HepG2 (cell line): Measurements from ENCODE around the gene CA7. TPM values are rescaled to one million over a fixed set of nuclear protein-coding genes. Genes with fewer than 3 reads are reported as not detected.

Experiments used
- CENPX ChIP-seq: sonication (generic); formaldehyde crosslinking; IDR thresholded peaks from 2 replicates; pipeline ENCODE4 v1.9.0; 2021; ENCODE audit warnings: mild to moderate bottlenecking, missing genetic modification reagents, moderate library complexity
- GFI1 ChIP-seq: sonication (generic); formaldehyde crosslinking; IDR thresholded peaks from 2 replicates; pipeline ENCODE4 v1.5.0; 2020; ENCODE audit warnings: missing genetic modification reagents, mild to moderate bottlenecking, borderline replicate concordance
- HES4 ChIP-seq: sonication (generic); formaldehyde crosslinking; IDR thresholded peaks from 2 replicates; pipeline ENCODE4 v1.9.0; 2021; ENCODE audit warnings: mild to moderate bottlenecking, missing genetic modification reagents, borderline replicate concordance
- HMG20B ChIP-seq: conservative IDR thresholded peaks from 2 replicates; pipeline ENCODE4 v1.6.1; 2016; ENCODE audit warnings: missing genetic modification reagents, missing compliant biosample characterization
- HNF4A ChIP-seq: sonication (generic); formaldehyde crosslinking; IDR thresholded peaks from 2 replicates; pipeline ENCODE4 v1.4.0; 2020; ENCODE audit warnings: missing genetic modification reagents
- HNRNPLL ChIP-seq: fragments of 200-400 bp; formaldehyde crosslinking; IDR thresholded peaks from 2 replicates; pipeline ENCODE4 v1.6.1; 2017; ENCODE audit warnings: mild to moderate bottlenecking, low read depth, low read length; ENCODE audit not compliant: poor library complexity, severe bottlenecking
- MTA1 ChIP-seq: sonication (generic); formaldehyde crosslinking; IDR thresholded peaks from 2 replicates; pipeline ENCODE4 v1.4.0; 2020; ENCODE audit warnings: missing genetic modification reagents, mild to moderate bottlenecking, borderline replicate concordance
- PPARG ChIP-seq: conservative IDR thresholded peaks from 2 replicates; pipeline ENCODE4 v1.6.1; 2016; ENCODE audit warnings: missing biosample characterization, missing genetic modification reagents
- PRDM4 ChIP-seq: sonication (generic); formaldehyde crosslinking; IDR thresholded peaks from 2 replicates; pipeline ENCODE4 v1.9.0; 2021; ENCODE audit warnings: missing genetic modification reagents, borderline replicate concordance
- RBFOX2 ChIP-seq: fragments of 200-400 bp; formaldehyde crosslinking; IDR thresholded peaks from 2 replicates; pipeline ENCODE4 v1.6.1; 2017; ENCODE audit warnings: low read depth, mild to moderate bottlenecking, low read length
- SOX13 ChIP-seq, 3 experiments: fragments of 450-650 bp in 1 of 3; sonication (generic) in 1 of 3; formaldehyde crosslinking in 1 of 3; IDR thresholded peaks in 2 of 3; conservative IDR thresholded peaks in 1 of 3; 2 replicates each; pipeline versions ENCODE4 v1.5.0 to v1.6.1; 2016 to 2020; ENCODE audit warnings: antibody characterized with exemption in 1 of 3, mild to moderate bottlenecking in 1 of 3, missing compliant biosample characterization in 1 of 3, missing genetic modification reagents in 1 of 3, moderate library complexity in 1 of 3
- SRF ChIP-seq: IDR thresholded peaks from 2 replicates; pipeline ENCODE4 v1.6.1; 2011; ENCODE audit warnings: mild to moderate bottlenecking, low read depth, low read length, moderate library complexity
- SRSF1 ChIP-seq: fragments of 200-400 bp; formaldehyde crosslinking; optimal IDR thresholded peaks from 2 replicates; pipeline ENCODE3; 2017; ENCODE audit warnings: mild to moderate bottlenecking, low read depth, low read length, moderate library complexity
- TEAD3 ChIP-seq: optimal IDR thresholded peaks from 2 replicates; pipeline ENCODE3; 2016; ENCODE audit warnings: borderline replicate concordance
- ZNF335 ChIP-seq: sonication (generic); formaldehyde crosslinking; IDR thresholded peaks from 2 replicates; pipeline ENCODE4 v1.4.0; 2020; ENCODE audit warnings: missing genetic modification reagents
- ZNF383 ChIP-seq: sonication (generic); formaldehyde crosslinking; IDR thresholded peaks from 2 replicates; pipeline ENCODE4 v1.4.0; 2020; ENCODE audit warnings: missing genetic modification reagents, mild to moderate bottlenecking, borderline replicate concordance
- ZNF709 ChIP-seq: sonication (generic); formaldehyde crosslinking; IDR thresholded peaks from 2 replicates; pipeline ENCODE4 v1.5.0; 2020; ENCODE audit warnings: mild to moderate bottlenecking, missing genetic modification reagents
- ZNF772 ChIP-seq: sonication (generic); formaldehyde crosslinking; IDR thresholded peaks from 2 replicates; pipeline ENCODE4 v1.5.0; 2020; ENCODE audit warnings: mild to moderate bottlenecking, missing genetic modification reagents
- ZNF788 ChIP-seq: sonication (generic); formaldehyde crosslinking; IDR thresholded peaks from 2 replicates; pipeline ENCODE4 v1.5.0; 2020; ENCODE audit warnings: mild to moderate bottlenecking, missing genetic modification reagents, borderline replicate concordance
- ZNF792 ChIP-seq: IDR thresholded peaks from 2 replicates; pipeline ENCODE4 v1.6.1; 2016
- ZNF800 ChIP-seq: sonication (generic); formaldehyde crosslinking; IDR thresholded peaks from 2 replicates; pipeline ENCODE4 v1.4.0; 2020; ENCODE audit warnings: missing genetic modification reagents
- polyA plus RNA-seq, 8 experiments: library from polyadenylated mRNA; depleted of rRNA in 3 of 8; stranded (reverse) in 7 of 8; unstranded in 1 of 8; fragments of >200 nt; fragmentation: Illumina TruSeq in 4 of 8; extraction: Trizol in 4 of 8; gene quantifications; 2 replicates each; pipeline versions ENCODE4 v1.2.1 to v1.2.3, GENCODE V29; 2011 to 2016; ENCODE audit warnings: low read depth in 4 of 8, missing spikeins in 1 of 8, mixed read lengths in 1 of 8; ENCODE audit not compliant: insufficient read depth in 1 of 8
- total RNA-seq, 5 experiments: library from RNA; depleted of rRNA; stranded (reverse); fragments of >200 nt; fragmentation: Illumina TruSeq; extraction: Trizol; gene quantifications; 2 replicates each; pipeline ENCODE4 v1.2.3, GENCODE V29; 2016; ENCODE audit warnings: low read depth in 1 of 5

CA7 gene
- total and polyA plus RNA-seq, 2 of the 13 experiments (the other 11 are each of a cell fraction or from before 2014, with no cell fraction given), result not detected

- TF ChIP-seq PRDM4 (no peak), SRSF1 (no peak), HNRNPLL (peak; percentile 96), ZNF788 (CRISPR knock-in tag) (peak; percentile 79; the same call in 1 of the 2 replicates), PPARG (CRISPR knock-in tag) (no peak; the same call in 1 of the 2 replicates), TEAD3 (peak; percentile 51), ZNF772 (CRISPR knock-in tag) (0 out of 2 replicates have a peak, but pooled peaks have one; percentile 56), MTA1 (CRISPR knock-in tag) (peak; percentile 83; the same call in 1 of the 2 replicates), SOX13 (IDR thresholded peaks at IDR 0.05) (no peak), SOX13 (CRISPR knock-in tag; conservative IDR thresholded peaks at IDR 0.05 in 1 of 2, IDR thresholded peaks at IDR 0.05 in 1 of 2) (peak in 1 of 2 experiments; percentile 43; a peak in 1 of 4 replicates), ZNF709 (peak; percentile 96), CENPX (no peak), ZNF792 (CRISPR knock-in tag) (no peak), HNF4A (no peak; the same call in 1 of the 2 replicates), SRF (no peak), ZNF335 (CRISPR knock-in tag) (peak; percentile 59; the same call in 1 of the 2 replicates), GFI1 (CRISPR knock-in tag) (peak; percentile 65; the same call in 1 of the 2 replicates), ZNF800 (CRISPR knock-in tag) (peak; percentile 99), ZNF383 (CRISPR knock-in tag) (no peak), HES4 (peak; percentile 97; the same call in 1 of the 2 replicates), RBFOX2 (peak; percentile 99), HMG20B (CRISPR knock-in tag) (no peak)
Measured at GRCh38 chr16:66830422-66831404, 13.5 kb upstream of the CA7 start, which contains the start of gene NAE1 (continued).
